ENCODE measurements around the gene EFEMP2. TPM values are rescaled to one million over a fixed set of nuclear protein-coding genes. Genes with fewer than 3 reads are reported as not detected.
A peak's percentile ranks its signal among the peaks of the same experiment; 100 is the strongest.

Gene EFEMP2
- total and polyA plus RNA-seq, 2 donors from 2014 or later, result 60.0 to 64.2 TPM

DNA sequence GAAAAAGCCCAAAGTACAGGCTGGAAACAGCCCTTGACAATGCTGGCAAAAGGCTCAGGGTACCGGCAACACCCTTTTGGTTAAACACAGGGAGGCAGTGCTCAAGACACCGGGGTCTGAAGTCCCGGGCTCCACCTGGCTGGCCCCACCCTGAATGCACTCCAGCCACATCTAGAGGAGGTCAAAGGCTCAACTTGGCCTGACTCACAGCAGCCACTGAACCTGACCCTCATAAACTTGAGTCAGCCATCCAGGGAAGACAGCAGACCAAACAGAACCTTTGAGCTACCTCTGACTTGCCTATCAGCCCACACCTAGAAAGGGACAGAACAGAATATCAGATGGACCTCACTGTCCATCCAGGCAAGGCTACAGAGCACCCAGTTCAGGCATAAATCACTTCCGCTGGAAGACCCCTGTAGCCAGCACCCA is 18.4 kb downstream of the EFEMP2 start:
- DNase-seq, result no peak

DNA sequence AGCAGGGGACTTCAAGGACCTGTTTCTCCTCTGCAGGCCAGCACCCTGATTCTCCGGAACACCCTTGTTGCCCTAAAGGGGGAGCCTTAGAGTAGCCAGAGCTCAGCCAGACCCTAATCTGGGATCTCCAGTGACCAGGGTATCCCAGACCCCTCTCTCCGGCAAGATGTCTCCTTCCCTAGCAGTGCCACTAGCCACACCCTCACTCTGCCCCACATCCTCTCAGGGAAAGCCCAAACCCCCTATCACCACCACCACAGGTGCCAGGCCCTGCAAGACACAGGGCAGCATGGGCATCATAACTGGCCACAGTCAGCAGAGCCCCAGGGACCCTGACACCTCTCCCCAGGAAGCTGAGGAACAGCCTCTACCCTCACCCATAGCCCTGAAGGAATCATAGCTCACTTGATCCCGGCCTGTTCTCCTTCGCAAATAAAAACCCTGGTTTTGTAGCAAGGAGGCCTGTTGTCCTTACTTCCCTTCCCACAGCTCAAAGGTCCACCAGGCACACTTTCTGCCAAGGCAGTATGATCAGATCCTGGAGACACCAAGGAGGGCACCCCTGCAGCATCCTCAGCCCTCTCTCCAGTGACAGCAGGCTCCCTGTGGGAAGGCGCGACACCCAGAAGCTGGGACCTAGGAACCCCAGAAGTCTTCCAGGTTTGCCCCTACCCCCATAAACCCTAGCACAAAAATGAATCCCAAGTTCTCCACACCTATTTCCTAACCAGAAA is 19.2 kb downstream of the EFEMP2 start:
- Histone ChIP-seq H3K4me1 (ENCODE audit: control insufficient read depth in 2 of 3, insufficient read depth in 2 of 3, low read depth in 1 of 3, low read length in 3 of 3) (peaks cover 0 to 14% (median 9%) of the 10 kb centered on the region in 3 donors), H3K27me3 (ENCODE audit: control insufficient read depth, insufficient read depth, low read length) (no peaks in the 10 kb centered on the region), H3K4me3 (ENCODE audit: low read length in 3 of 3) (no peak overlapping the region), H3K9ac (ENCODE audit: low read length in 3 of 3) (no peak overlapping the region), H3K36me3 (ENCODE audit: control insufficient read depth in 2 of 3, insufficient read depth in 3 of 3, low read length in 3 of 3) (peaks cover 11 to 26% (median 24%) of the 10 kb centered on the region in 3 donors), H3K9me3 (ENCODE audit: control insufficient read depth in 2 of 3, insufficient read depth in 1 of 3, low read length in 3 of 3) (peaks cover 0 to 6% (median 0%) of the 10 kb centered on the region in 3 donors), H3K27ac (ENCODE audit: low read depth in 2 of 2, low read length in 2 of 2) (no peak overlapping the region)
- TF ChIP-seq, protein P1, sequence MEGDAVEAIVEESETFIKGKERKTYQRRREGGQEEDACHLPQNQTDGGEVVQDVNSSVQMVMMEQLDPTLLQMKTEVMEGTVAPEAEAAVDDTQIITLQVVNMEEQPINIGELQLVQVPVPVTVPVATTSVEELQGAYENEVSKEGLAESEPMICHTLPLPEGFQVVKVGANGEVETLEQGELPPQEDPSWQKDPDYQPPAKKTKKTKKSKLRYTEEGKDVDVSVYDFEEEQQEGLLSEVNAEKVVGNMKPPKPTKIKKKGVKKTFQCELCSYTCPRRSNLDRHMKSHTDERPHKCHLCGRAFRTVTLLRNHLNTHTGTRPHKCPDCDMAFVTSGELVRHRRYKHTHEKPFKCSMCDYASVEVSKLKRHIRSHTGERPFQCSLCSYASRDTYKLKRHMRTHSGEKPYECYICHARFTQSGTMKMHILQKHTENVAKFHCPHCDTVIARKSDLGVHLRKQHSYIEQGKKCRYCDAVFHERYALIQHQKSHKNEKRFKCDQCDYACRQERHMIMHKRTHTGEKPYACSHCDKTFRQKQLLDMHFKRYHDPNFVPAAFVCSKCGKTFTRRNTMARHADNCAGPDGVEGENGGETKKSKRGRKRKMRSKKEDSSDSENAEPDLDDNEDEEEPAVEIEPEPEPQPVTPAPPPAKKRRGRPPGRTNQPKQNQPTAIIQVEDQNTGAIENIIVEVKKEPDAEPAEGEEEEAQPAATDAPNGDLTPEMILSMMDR (IDR thresholded peaks at IDR 0.05; ENCODE audit: borderline replicate concordance, extremely low read depth, insufficient read depth), result no peak
- intact Hi-C loops (cut with DNase I), result no loop called here
- no peak for FAIRE-seq
- DNase-seq, result peak in 1 of 5 donors; percentile 8

More for the DNA sequence above, 18.4 kb downstream of the EFEMP2 start:
- H3K4me3 ChIP-seq (ENCODE audit: low read length in 3 of 3), result no peak overlapping the region
- intact Hi-C loops (cut with DNase I), result no loop called here
- no peak overlapping the region for H3K27ac ChIP-seq (ENCODE audit: low read depth in 2 of 2, low read length in 2 of 2)
- H3K9me3 ChIP-seq (ENCODE audit: control insufficient read depth in 2 of 3, insufficient read depth in 1 of 3, low read length in 3 of 3), result peaks cover 0 to 6% (median 0%) of the 10 kb centered on the region in 3 donors
- H3K27me3 ChIP-seq (ENCODE audit: control insufficient read depth, insufficient read depth, low read length), result no peaks in the 10 kb centered on the region
- TF ChIP-seq, protein P1 (IDR thresholded peaks at IDR 0.05; ENCODE audit: borderline replicate concordance, extremely low read depth, insufficient read depth), result no peak
- H3K4me1 ChIP-seq (ENCODE audit: control insufficient read depth in 2 of 3, insufficient read depth in 2 of 3, low read depth in 1 of 3, low read length in 3 of 3), result peaks cover 0 to 16% (median 14%) of the 10 kb centered on the region in 3 donors
- FAIRE-seq, result no peak
- H3K9ac ChIP-seq (ENCODE audit: low read length in 3 of 3), result no peak overlapping the region
- H3K36me3 ChIP-seq (ENCODE audit: control insufficient read depth in 2 of 3, insufficient read depth in 3 of 3, low read length in 3 of 3), result peaks cover 11 to 26% (median 24%) of the 10 kb centered on the region in 3 donors

DNA sequence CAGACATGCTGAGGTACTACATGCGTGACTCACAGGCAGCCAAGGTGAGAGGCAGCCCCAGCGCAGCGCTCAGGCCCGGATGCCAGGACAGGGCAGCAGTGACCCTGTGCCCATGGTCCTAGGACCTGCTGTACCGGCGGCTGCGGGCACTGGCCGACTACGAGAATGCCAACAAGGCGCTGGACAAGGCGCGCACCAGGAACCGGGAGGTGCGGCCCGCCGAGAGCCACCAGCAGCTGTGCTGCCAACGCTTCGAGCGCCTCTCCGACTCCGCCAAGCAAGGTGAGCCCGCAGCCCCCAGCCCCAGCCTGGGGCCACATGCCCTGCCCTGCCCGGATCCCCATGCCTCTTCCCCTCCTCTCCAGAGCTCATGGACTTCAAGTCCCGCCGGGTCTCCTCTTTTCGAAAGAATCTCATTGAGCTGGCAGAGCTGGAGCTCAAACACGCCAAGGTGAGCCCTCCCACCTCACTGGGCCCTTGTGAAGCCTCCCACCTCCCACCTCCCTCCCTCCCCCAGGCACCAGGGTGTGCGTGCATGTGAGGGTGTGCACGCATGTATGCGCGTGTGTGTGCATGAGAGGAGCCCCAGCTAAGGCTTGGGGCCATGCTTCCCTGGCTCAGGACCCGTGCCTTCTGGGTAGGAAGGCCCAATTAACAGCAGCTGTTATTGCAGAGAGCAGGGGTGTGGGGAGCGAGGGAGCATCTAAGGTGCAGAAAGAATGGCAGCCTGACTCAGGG is 19.9 kb downstream of the EFEMP2 start:
- no peak overlapping the region for H3K27ac ChIP-seq (ENCODE audit: low read depth in 2 of 2, low read length in 2 of 2)

More for the DNA sequence above, 19.9 kb downstream of the EFEMP2 start:
- Histone ChIP-seq H3K27me3 (ENCODE audit: control insufficient read depth, insufficient read depth, low read length) (no peaks in the 10 kb centered on the region), H3K9ac (ENCODE audit: low read length in 3 of 3) (no peak overlapping the region), H3K9me3 (ENCODE audit: control insufficient read depth in 2 of 3, insufficient read depth in 1 of 3, low read length in 3 of 3) (peaks cover 0 to 6% (median 0%) of the 10 kb centered on the region in 3 donors), H3K4me1 (ENCODE audit: control insufficient read depth in 2 of 3, insufficient read depth in 2 of 3, low read depth in 1 of 3, low read length in 3 of 3) (peaks cover 0 to 14% (median 9%) of the 10 kb centered on the region in 3 donors), H3K36me3 (ENCODE audit: control insufficient read depth in 2 of 3, insufficient read depth in 3 of 3, low read length in 3 of 3) (peaks cover 11 to 26% (median 24%) of the 10 kb centered on the region in 3 donors), H3K4me3 (ENCODE audit: low read length in 3 of 3) (no peak overlapping the region)
- TF ChIP-seq, protein P1 (IDR thresholded peaks at IDR 0.05; ENCODE audit: borderline replicate concordance, extremely low read depth, insufficient read depth), result no peak
- FAIRE-seq, result no peak
- intact Hi-C loops (cut with DNase I), result no loop called here
- peak in 2 of 5 donors; percentile 7 to 80 for DNase-seq
